ENCODE measurements around the gene PTPRG. TPM values are rescaled to one million over a fixed set of nuclear protein-coding genes. Genes with fewer than 3 reads are reported as not detected.

PTPRG gene
- polyA plus RNA-seq, 1 donor (not counting 4 experiments of a cell fraction or from before 2014, with no cell fraction given): 12.1 TPM

DNA sequence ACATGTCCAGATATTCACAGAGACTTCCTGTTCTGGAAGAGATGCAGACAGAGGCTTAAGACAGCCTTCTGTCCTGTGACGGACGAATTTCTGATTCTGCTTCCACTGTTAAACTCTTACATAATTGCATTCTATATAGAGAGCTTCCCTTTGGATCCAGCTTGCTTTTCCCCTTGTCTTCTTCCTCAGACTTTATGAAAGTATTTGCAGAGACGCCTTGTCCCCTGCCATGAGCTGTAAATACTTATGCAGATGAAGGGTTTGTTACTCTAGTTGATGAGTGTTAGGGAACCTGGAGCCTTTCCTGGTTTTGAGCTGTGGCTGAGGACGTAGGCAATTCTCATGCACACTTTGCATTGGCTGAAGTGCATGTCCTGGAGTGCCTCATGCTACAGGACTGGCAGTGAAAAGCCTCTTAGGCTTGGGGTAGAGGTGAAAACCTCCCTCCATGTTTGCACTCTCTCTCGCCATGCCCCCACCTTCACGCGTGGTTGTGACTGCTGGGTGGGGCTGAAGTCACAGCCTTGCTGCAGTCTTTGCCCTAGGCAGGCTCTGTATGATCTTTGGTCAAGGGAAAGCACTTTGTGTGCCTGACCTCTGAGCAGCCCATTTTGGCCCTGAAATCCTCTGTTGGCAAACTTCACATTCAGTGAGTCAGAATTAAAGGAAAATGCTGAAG is 286.6 kb downstream of the PTPRG start:
- Histone ChIP-seq H3K79me2 (ENCODE audit: control insufficient read depth, insufficient read depth, low read length) (no peaks in the 10 kb centered on the region), H3K36me3 (ENCODE audit: control insufficient read depth in 2 of 2, extremely low read depth in 1 of 2, insufficient read depth in 2 of 2, low read length in 2 of 2) (no peaks in the 10 kb centered on the region), H3K27me3 (ENCODE audit: control insufficient read depth, extremely low read depth, insufficient read depth, low read length) (no peaks in the 10 kb centered on the region), H3K4me3 (ENCODE audit: control insufficient read depth in 2 of 3, extremely low read depth in 1 of 3, insufficient read depth in 2 of 3, low read depth in 1 of 3, low read length in 3 of 3) (no peak overlapping the region), H3K9me3 (ENCODE audit: control insufficient read depth, low read depth, low read length) (no peaks in the 10 kb centered on the region), H3K4me1 (ENCODE audit: control insufficient read depth, extremely low read depth, insufficient read depth, low read length) (peaks cover 15% of the 10 kb centered on the region), H3K27ac (ENCODE audit: control insufficient read depth, insufficient read depth, low read length) (no peak overlapping the region), H2AFZ (ENCODE audit: control insufficient read depth, low read length) (no peak overlapping the region), H3K9me1 (ENCODE audit: control insufficient read depth, extremely low read depth, insufficient read depth, low read length) (no peaks in the 10 kb centered on the region), H3K9ac (ENCODE audit: control insufficient read depth, extremely low read depth, insufficient read depth, low read length) (no peak overlapping the region), H4K20me1 (ENCODE audit: control insufficient read depth, extremely low read depth, insufficient read depth, low read length) (no peaks in the 10 kb centered on the region), H3K4me2 (ENCODE audit: control insufficient read depth, extremely low read depth, insufficient read depth, low read depth, low read length) (peak overlapping the region; percentile 23)
- DNase-seq (ENCODE audit: low read depth, low spot score) (no peak), FAIRE-seq (peak; percentile 48)
- dilution Hi-C loops (cut with MboI; ENCODE audit: extremely low pct_ligation_motif_present, low sequenced_read_pairs): no loop called here
- TF ChIP-seq, protein P1, sequence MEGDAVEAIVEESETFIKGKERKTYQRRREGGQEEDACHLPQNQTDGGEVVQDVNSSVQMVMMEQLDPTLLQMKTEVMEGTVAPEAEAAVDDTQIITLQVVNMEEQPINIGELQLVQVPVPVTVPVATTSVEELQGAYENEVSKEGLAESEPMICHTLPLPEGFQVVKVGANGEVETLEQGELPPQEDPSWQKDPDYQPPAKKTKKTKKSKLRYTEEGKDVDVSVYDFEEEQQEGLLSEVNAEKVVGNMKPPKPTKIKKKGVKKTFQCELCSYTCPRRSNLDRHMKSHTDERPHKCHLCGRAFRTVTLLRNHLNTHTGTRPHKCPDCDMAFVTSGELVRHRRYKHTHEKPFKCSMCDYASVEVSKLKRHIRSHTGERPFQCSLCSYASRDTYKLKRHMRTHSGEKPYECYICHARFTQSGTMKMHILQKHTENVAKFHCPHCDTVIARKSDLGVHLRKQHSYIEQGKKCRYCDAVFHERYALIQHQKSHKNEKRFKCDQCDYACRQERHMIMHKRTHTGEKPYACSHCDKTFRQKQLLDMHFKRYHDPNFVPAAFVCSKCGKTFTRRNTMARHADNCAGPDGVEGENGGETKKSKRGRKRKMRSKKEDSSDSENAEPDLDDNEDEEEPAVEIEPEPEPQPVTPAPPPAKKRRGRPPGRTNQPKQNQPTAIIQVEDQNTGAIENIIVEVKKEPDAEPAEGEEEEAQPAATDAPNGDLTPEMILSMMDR (optimal IDR thresholded peaks at IDR 0.05 in 1 of 3, IDR thresholded peaks at IDR 0.05 in 1 of 3, conservative IDR thresholded peaks at IDR 0.05 in 1 of 3; ENCODE audit: extremely low read depth in 1 of 3, insufficient read depth in 2 of 3, low read length in 3 of 3): no peak
- TF ChIP-seq EZH2 (IDR thresholded peaks at IDR 0.05; ENCODE audit: low read length): no peak

DNA sequence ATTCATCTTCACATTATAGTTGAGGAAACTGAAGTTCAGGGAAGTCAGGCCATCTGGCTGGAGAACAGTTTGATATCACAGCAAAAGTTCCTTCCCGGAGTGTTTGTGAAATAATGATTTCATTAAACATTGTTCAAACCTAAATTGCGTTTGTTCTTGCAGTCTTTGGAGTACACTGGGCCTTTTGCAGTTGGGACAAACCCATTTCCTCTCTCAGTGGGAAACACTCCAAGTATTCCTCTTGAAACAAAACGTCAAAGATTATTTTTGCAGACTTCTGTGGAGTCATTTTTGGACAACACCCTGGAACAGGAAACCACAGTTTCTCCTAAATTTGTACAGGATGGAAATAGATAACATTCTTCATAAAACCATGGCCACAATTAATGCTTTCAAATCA is 287.5 kb downstream of the PTPRG start:
- H3K4me3 ChIP-seq (ENCODE audit: control insufficient read depth in 2 of 3, extremely low read depth in 1 of 3, insufficient read depth in 2 of 3, low read depth in 1 of 3, low read length in 3 of 3): no peak overlapping the region
- no peaks in the 10 kb centered on the region for H3K9me1 ChIP-seq (ENCODE audit: control insufficient read depth, extremely low read depth, insufficient read depth, low read length)
- TF ChIP-seq, protein P1 (optimal IDR thresholded peaks at IDR 0.05 in 1 of 3, IDR thresholded peaks at IDR 0.05 in 1 of 3, conservative IDR thresholded peaks at IDR 0.05 in 1 of 3; ENCODE audit: extremely low read depth in 1 of 3, insufficient read depth in 2 of 3, low read length in 3 of 3): no peak
- no peak for TF ChIP-seq EZH2 (IDR thresholded peaks at IDR 0.05; ENCODE audit: low read length)
- DNase-seq (ENCODE audit: low read depth, low spot score): no peak
- no peak overlapping the region for H3K27ac ChIP-seq (ENCODE audit: control insufficient read depth, insufficient read depth, low read length)
- no peaks in the 10 kb centered on the region for H3K27me3 ChIP-seq (ENCODE audit: control insufficient read depth, extremely low read depth, insufficient read depth, low read length)
- dilution Hi-C loops (cut with MboI; ENCODE audit: extremely low pct_ligation_motif_present, low sequenced_read_pairs): no loop called here
- peak overlapping the region; percentile 20 for H3K4me2 ChIP-seq (ENCODE audit: control insufficient read depth, extremely low read depth, insufficient read depth, low read depth, low read length)
- H4K20me1 ChIP-seq (ENCODE audit: control insufficient read depth, extremely low read depth, insufficient read depth, low read length): no peaks in the 10 kb centered on the region
- no peaks in the 10 kb centered on the region for H3K9me3 ChIP-seq (ENCODE audit: control insufficient read depth, low read depth, low read length)
- H3K4me1 ChIP-seq (ENCODE audit: control insufficient read depth, extremely low read depth, insufficient read depth, low read length): peaks cover 15% of the 10 kb centered on the region
- no peak overlapping the region for H2AFZ ChIP-seq (ENCODE audit: control insufficient read depth, low read length)
- FAIRE-seq: peak; percentile 26
- H3K79me2 ChIP-seq (ENCODE audit: control insufficient read depth, insufficient read depth, low read length): no peaks in the 10 kb centered on the region
- H3K9ac ChIP-seq (ENCODE audit: control insufficient read depth, extremely low read depth, insufficient read depth, low read length): no peak overlapping the region
- H3K36me3 ChIP-seq (ENCODE audit: control insufficient read depth in 2 of 2, extremely low read depth in 1 of 2, insufficient read depth in 2 of 2, low read length in 2 of 2): no peaks in the 10 kb centered on the region

Measured in keratinocyte (primary cell).